Caco-2 (cell line): ENCODE results near the gene BMERB1. TPM values are rescaled to one million over a fixed set of nuclear protein-coding genes. Genes with fewer than 3 reads are reported as not detected.

Source experiments
- BruUV-seq: library from RNA; stranded (reverse); fragments of 400-500 nt; replicated peaks from 2 replicates; lab custom pipeline; 2021; lab: Mats Ljungman, UMichigan
- CTCF ChIA-PET: fragments of 300-600 bp; sonication (Branson Sonifier 250); formaldehyde crosslinking; loops from one replicate; lab custom pipeline; 2022; ENCODE audit warnings: antibody characterized with exemption; lab: Charles Lee
- POLR2A ChIA-PET: fragments of 300-600 bp; sonication (Branson Sonifier 250); formaldehyde crosslinking; loops from one replicate; lab custom pipeline; 2022; ENCODE audit warnings: antibody characterized with exemption; lab: Charles Lee
- DNase-seq, 2 experiments: peaks; one replicate each; pipeline versions ENCODE4 v3.0.0 to v3.0.0-alpha.2; 2020 to 2022
- H3K27me3 ChIP-seq: replicated peaks from 2 replicates; pipeline ENCODE4 v1.6.0; 2011; ENCODE audit warnings: low read length; ENCODE audit not compliant: control insufficient read depth, insufficient read depth
- H3K36me3 ChIP-seq: 2 replicates; pipeline ENCODE4 v1.5.1; 2011; ENCODE audit warnings: low read length; ENCODE audit not compliant: control insufficient read depth, insufficient read depth
- H3K4me1 ChIP-seq: fragments of 250-450 bp; sonication (Bioruptor Pico); 2 replicates; pipeline ENCODE4 v1.5.1; 2020; ENCODE audit warnings: mild to moderate bottlenecking
- H3K4me3 ChIP-seq: 2 replicates; pipeline ENCODE4 v1.5.1; 2011; ENCODE audit warnings: low read depth, mild to moderate bottlenecking, control low read depth, low read length
- H3K9me3 ChIP-seq: fragments of 250-450 bp; sonication (Bioruptor Pico); 2 replicates; pipeline ENCODE4 v1.5.1; 2020; ENCODE audit warnings: mild to moderate bottlenecking, moderate library complexity
- H3K27ac Mint-ChIP-seq: one replicate; pipeline ENCODE4 v1.8.0; 2022; ENCODE audit warnings: mixed read lengths; ENCODE audit not compliant: unreplicated experiment
- H3K27me3 Mint-ChIP-seq: one replicate; pipeline ENCODE4 v1.8.0; 2022; ENCODE audit warnings: mixed read lengths; ENCODE audit not compliant: insufficient read depth, unreplicated experiment
- H3K36me3 Mint-ChIP-seq: one replicate; pipeline ENCODE4 v1.8.0; 2022; ENCODE audit warnings: mild to moderate bottlenecking, mixed read lengths; ENCODE audit not compliant: insufficient read depth, unreplicated experiment
- H3K4me1 Mint-ChIP-seq: one replicate; pipeline ENCODE4 v1.8.0; 2022; ENCODE audit warnings: low read depth, mixed read lengths; ENCODE audit not compliant: unreplicated experiment
- H3K4me3 Mint-ChIP-seq: one replicate; pipeline ENCODE4 v1.8.0; 2022; ENCODE audit warnings: mild to moderate bottlenecking, moderate library complexity, mixed read lengths; ENCODE audit not compliant: unreplicated experiment
- H3K9me3 Mint-ChIP-seq: one replicate; pipeline ENCODE4 v1.8.0; 2022; ENCODE audit warnings: mixed read lengths; ENCODE audit not compliant: unreplicated experiment
- intact Hi-C: fragments of 100-400 bp; cut with micrococcal nuclease; formaldehyde crosslinking; loops from one replicate; pipeline ENCODE4 v1.10.0; 2022; ENCODE audit not compliant: unreplicated experiment
- total RNA-seq: library from RNA; stranded (reverse); gene quantifications from 2 replicates; pipeline ENCODE4 v1.2.3, GENCODE V29; 2022
- TF ChIP-seq, protein P1 (sequence below), 2 experiments: fragments of 200-600 bp in 1 of 2; IDR thresholded peaks; 1 replicate in 1 of 2; 2 replicates in 1 of 2; pipeline versions ENCODE4 v1.5.1 to v1.8.0; 2011 to 2022; ENCODE audit warnings: antibody characterized with exemption in 1 of 2, control low read depth in 1 of 2, inconsistent platforms in 1 of 2, low read depth in 1 of 2, low read length in 1 of 2, mild to moderate bottlenecking in 1 of 2, moderate library complexity in 1 of 2; ENCODE audit not compliant: insufficient read depth in 1 of 2, severe bottlenecking in 1 of 2, unreplicated experiment in 1 of 2

Gene BMERB1
- total RNA-seq, 1 experiment from 2014 or later = not detected

DNA sequence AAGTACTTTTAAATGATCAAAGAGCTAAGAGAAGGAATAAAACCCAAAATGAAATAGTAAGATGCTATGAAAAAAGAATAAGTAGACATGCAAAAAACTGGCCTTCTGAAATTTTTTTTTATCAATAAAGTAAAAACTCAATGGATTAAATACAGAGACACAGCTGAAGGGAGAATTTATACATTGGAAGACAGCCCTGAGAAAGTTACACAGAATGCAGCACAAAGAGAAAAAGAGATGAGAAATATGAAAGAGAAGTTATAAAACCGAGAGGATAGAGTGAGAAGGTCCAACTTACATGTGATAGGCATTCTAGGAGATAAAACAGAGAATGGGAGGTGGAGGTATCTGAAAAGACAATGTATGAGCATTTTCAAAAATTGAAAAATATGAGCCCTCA is 151.6 kb downstream of the BMERB1 start:
- Mint-ChIP-seq H3K27ac (no peak overlapping the region), H3K4me1 (peaks cover 5% of the 10 kb centered on the region), H3K4me3 (no peak overlapping the region), H3K36me3 (no peaks in the 10 kb centered on the region), H3K9me3 (peaks cover 10% of the 10 kb centered on the region), H3K27me3 (no peaks in the 10 kb centered on the region)
- no peak for DNase-seq
- BruUV-seq = no TSS peak
- ChIA-PET CTCF (no interaction called here), POLR2A (no interaction called here)
- intact Hi-C loops = loop anchor here (1.0 to 5.0 kb wide), 2 partner anchors 9 to 171 kb away; no protein-coding TSS in a partner anchor
- H3K36me3 ChIP-seq = no peaks in the 10 kb centered on the region
- TF ChIP-seq, protein P1, sequence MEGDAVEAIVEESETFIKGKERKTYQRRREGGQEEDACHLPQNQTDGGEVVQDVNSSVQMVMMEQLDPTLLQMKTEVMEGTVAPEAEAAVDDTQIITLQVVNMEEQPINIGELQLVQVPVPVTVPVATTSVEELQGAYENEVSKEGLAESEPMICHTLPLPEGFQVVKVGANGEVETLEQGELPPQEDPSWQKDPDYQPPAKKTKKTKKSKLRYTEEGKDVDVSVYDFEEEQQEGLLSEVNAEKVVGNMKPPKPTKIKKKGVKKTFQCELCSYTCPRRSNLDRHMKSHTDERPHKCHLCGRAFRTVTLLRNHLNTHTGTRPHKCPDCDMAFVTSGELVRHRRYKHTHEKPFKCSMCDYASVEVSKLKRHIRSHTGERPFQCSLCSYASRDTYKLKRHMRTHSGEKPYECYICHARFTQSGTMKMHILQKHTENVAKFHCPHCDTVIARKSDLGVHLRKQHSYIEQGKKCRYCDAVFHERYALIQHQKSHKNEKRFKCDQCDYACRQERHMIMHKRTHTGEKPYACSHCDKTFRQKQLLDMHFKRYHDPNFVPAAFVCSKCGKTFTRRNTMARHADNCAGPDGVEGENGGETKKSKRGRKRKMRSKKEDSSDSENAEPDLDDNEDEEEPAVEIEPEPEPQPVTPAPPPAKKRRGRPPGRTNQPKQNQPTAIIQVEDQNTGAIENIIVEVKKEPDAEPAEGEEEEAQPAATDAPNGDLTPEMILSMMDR (IDR thresholded peaks at IDR 0.05; ENCODE audit: insufficient read depth in 1 of 2, low read depth in 1 of 2, low read length in 1 of 2, severe bottlenecking in 1 of 2, unreplicated experiment in 1 of 2) = no peak
- H3K27me3 ChIP-seq = no peaks in the 10 kb centered on the region
- no peak overlapping the region for H3K4me3 ChIP-seq
- no peaks in the 10 kb centered on the region for H3K9me3 ChIP-seq
- H3K4me1 ChIP-seq = peaks cover 6% of the 10 kb centered on the region

DNA sequence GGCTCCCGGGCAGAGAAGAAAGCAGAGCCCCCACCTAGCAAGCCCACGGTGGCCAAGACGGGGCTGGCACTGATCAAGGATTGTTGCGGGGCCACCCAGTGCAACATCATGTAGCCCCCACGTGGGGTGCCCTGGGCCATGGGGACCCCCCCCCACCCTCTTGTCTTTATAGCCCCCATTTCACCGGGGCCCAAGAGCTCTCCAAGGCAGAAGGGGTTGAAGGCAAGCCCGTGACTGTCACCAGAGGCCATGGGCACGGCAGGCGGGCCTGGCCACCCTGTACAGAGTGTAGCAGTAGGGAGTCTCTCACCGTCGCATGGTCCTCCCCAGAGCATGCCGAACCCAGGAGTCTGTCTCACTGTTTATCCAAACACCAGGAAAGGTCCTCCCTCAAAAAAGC is 152.3 kb downstream of the BMERB1 start:
- CTCF ChIA-PET = no interaction called here

GRCh38 chr16:15587152-15587825 is 152.9 kb downstream of the BMERB1 start:
- Mint-ChIP-seq H3K27me3 (no peaks in the 10 kb centered on the region), H3K27ac (no peak overlapping the region), H3K36me3 (no peaks in the 10 kb centered on the region), H3K4me3 (no peak overlapping the region), H3K9me3 (peaks cover 10% of the 10 kb centered on the region), H3K4me1 (peaks cover 13% of the 10 kb centered on the region)
- intact Hi-C loops = loop anchor here (5.0 kb wide), 1 partner anchor 170 kb away; no protein-coding TSS in a partner anchor
- ChIA-PET CTCF (no interaction called here), POLR2A (no interaction called here)
- no peaks in the 10 kb centered on the region for H3K27me3 ChIP-seq
- no peaks in the 10 kb centered on the region for H3K36me3 ChIP-seq
- BruUV-seq = no TSS peak
- H3K4me3 ChIP-seq = no peak overlapping the region
- H3K9me3 ChIP-seq = no peaks in the 10 kb centered on the region
- no peak for DNase-seq
- peaks cover 11% of the 10 kb centered on the region for H3K4me1 ChIP-seq
- TF ChIP-seq, protein P1 (IDR thresholded peaks at IDR 0.05; ENCODE audit: insufficient read depth in 1 of 2, low read depth in 1 of 2, low read length in 1 of 2, severe bottlenecking in 1 of 2, unreplicated experiment in 1 of 2) = no peak

More for the DNA sequence above, 152.3 kb downstream of the BMERB1 start:
- BruUV-seq = no TSS peak
- Mint-ChIP-seq H3K36me3 (no peaks in the 10 kb centered on the region), H3K27me3 (no peaks in the 10 kb centered on the region), H3K9me3 (peaks cover 10% of the 10 kb centered on the region), H3K27ac (no peak overlapping the region), H3K4me1 (peaks cover 12% of the 10 kb centered on the region), H3K4me3 (no peak overlapping the region)
- Histone ChIP-seq H3K27me3 (no peaks in the 10 kb centered on the region), H3K9me3 (no peaks in the 10 kb centered on the region), H3K4me3 (no peak overlapping the region), H3K36me3 (no peaks in the 10 kb centered on the region), H3K4me1 (peaks cover 11% of the 10 kb centered on the region)
- intact Hi-C loops = loop anchor here (5.0 kb wide), 1 partner anchor 171 kb away; no protein-coding TSS in a partner anchor
- POLR2A ChIA-PET = no interaction called here
- DNase-seq = no peak
- TF ChIP-seq, protein P1 (IDR thresholded peaks at IDR 0.05; ENCODE audit: insufficient read depth in 1 of 2, low read depth in 1 of 2, low read length in 1 of 2, severe bottlenecking in 1 of 2, unreplicated experiment in 1 of 2) = no peak
